ENCODE measurements around the gene PER1.

PER1 gene

DNA sequence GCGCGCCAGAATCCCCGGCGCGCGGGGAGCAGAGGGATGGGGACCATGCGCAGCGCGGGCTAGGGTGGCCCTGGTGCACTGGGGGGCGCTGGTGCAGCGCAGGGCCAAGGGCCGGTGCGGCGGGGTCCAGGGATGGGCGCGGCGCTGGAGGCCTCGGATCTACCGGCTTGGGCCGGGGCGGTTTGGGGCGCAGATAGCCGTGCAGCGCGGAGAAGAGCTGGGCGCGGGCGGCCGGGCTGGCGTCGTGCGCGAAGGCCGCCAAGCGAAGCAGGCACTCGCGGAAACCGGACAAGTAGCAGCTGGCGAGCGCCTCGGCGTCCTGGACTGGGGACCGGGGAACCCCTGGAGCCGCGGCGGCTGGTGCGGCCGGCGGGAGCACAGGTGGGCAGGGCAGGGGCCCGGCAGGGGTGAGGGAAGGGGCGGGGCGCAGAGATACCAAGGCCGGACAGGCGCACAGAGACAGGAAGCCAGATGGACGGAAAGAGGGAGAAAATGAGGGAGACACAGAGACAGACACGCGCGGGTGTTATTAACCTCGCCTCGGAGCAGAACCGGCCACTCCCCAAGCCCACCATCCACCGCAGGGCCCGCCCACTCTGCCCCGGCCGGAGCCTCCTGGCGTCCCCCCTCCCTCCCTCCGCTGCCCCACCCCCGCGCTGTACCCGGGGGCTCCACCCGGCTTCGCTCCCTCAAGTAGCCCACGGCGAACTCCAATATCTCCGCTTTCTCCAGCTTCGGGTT lies 30.4 kb downstream of the PER1 start:
- peak; percentile 80 for DNase-seq
- no peak overlapping the region for H3K27ac ChIP-seq
- TF ChIP-seq, protein P1, sequence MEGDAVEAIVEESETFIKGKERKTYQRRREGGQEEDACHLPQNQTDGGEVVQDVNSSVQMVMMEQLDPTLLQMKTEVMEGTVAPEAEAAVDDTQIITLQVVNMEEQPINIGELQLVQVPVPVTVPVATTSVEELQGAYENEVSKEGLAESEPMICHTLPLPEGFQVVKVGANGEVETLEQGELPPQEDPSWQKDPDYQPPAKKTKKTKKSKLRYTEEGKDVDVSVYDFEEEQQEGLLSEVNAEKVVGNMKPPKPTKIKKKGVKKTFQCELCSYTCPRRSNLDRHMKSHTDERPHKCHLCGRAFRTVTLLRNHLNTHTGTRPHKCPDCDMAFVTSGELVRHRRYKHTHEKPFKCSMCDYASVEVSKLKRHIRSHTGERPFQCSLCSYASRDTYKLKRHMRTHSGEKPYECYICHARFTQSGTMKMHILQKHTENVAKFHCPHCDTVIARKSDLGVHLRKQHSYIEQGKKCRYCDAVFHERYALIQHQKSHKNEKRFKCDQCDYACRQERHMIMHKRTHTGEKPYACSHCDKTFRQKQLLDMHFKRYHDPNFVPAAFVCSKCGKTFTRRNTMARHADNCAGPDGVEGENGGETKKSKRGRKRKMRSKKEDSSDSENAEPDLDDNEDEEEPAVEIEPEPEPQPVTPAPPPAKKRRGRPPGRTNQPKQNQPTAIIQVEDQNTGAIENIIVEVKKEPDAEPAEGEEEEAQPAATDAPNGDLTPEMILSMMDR (IDR thresholded peaks at IDR 0.05; ENCODE audit: low read depth, low read length) = peak; percentile 80
- peaks cover 27% of the 10 kb centered on the region for H3K27me3 ChIP-seq (ENCODE audit: insufficient read depth, low read depth, severe bottlenecking)
- no peaks in the 10 kb centered on the region for H3K36me3 ChIP-seq
- H3K9me3 ChIP-seq (ENCODE audit: severe bottlenecking) = no peaks in the 10 kb centered on the region
- H3K4me3 ChIP-seq (ENCODE audit: low read depth, low read length) = peak overlapping the region; percentile 56

DNA sequence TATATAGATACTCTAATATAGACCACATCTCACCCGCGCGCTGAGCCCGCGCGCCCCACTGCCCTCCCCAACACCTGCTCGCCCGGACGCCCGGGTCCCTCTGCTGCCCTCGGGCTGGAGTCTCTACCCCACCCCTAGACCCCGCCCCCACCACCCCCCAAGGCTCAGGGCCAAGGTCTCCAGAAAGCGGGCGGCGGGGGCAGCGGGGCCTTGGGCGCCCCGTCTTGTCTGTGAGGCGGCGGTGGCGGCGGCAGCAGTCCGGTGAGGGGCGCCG lies 30.9 kb downstream of the PER1 start:
- peak overlapping the region; percentile 56 for H3K4me3 ChIP-seq (ENCODE audit: low read depth, low read length)
- TF ChIP-seq, protein P1 (IDR thresholded peaks at IDR 0.05; ENCODE audit: low read depth, low read length) = no peak
- H3K36me3 ChIP-seq = no peaks in the 10 kb centered on the region
- peaks cover 30% of the 10 kb centered on the region for H3K27me3 ChIP-seq (ENCODE audit: insufficient read depth, low read depth, severe bottlenecking)
- no peak for DNase-seq
- no peaks in the 10 kb centered on the region for H3K9me3 ChIP-seq (ENCODE audit: severe bottlenecking)
- no peak overlapping the region for H3K27ac ChIP-seq

DNA sequence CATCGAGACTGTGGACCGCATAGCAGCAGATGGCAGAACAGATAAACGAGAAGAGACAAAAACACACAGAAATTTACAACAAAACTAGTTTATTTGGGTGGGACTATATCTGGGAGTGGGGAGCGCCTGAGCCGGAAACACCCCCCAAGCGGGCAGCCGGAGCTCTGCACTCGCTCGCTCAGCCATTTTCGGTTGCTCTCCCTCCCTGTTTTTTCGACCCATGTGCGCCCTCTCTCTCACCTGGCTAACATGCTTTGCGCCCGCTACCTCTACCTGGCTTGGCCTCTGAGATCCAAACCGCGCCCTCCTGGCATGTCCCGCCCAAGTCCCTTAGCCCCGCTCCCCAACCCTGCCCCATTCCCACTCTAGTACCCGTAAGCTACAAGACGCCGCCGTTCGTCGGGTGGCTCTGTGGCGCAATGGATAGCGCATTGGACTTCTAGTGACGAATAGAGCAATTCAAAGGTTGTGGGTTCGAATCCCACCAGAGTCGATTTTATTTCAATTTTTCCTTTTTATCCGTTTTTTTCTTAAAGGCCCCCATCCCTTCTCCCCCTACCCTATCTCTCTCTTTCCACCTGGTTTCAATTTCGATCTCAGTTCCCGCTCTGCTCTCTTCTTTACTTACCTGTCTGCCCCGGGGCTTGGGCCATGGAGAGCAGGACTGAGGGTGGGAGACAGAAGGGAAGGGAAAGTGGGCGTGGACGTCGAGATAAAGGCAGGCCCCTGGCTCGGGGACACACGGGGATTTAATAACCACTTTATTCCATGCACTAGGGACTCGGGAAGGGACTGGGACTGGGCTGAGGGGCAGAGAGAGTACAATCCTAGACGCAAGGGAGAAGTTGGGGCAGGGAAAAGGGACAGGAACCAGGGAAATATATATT lies 31.4 kb downstream of the PER1 start:
- no peaks in the 10 kb centered on the region for H3K36me3 ChIP-seq
- no peaks in the 10 kb centered on the region for H3K9me3 ChIP-seq (ENCODE audit: severe bottlenecking)
- H3K4me3 ChIP-seq (ENCODE audit: low read depth, low read length) = peak overlapping the region; percentile 56
- peak; percentile 85 for DNase-seq
- peaks cover 30% of the 10 kb centered on the region for H3K27me3 ChIP-seq (ENCODE audit: insufficient read depth, low read depth, severe bottlenecking)
- no peak overlapping the region for H3K27ac ChIP-seq
- TF ChIP-seq, protein P1 (IDR thresholded peaks at IDR 0.05; ENCODE audit: low read depth, low read length) = peak; percentile 31; the same call in 1 of the 2 replicates

DNA sequence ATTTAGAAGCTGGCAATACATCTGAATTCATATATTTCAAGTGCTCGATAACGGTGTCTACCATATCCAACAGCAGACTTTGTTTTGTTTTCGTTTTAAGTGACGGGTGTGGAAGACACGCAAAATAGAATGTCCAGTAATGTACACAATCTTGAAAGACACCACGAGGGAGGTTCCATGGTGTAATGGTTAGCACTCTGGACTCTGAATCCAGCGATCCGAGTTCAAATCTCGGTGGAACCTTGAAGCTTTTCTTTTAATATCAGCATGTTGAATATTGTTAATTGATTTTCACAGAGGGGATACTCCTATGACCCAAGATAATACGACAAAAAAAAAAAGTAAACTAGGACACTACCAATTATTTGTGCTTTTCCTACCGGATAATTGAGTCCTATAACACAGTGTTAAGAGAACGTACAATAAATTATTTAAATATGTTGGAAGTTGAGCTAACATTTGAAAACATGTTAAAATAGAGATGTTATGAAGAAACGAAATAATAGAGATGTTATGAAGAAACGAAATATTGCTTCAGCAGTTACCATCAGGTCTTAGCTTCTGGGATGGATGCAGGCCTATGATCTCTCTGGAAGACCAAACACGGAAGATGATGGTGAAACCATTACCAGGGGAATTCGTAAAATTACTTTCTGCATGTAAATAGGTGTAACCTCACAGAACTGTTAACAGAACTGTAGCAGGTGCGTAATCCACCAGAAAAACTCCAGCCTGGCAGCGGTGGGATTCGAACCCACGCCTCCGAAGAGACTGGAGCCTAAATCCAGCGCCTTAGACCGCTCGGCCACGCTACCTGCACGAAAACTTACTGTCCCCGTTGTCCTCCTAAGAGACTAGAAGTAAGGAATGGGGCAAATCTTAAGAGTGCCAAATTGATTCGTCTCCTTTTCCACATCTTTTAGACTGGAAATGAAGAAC lies 32.4 kb downstream of the PER1 start:
- H3K27me3 ChIP-seq (ENCODE audit: insufficient read depth, low read depth, severe bottlenecking) = peaks cover 28% of the 10 kb centered on the region
- DNase-seq = peak; percentile 87

More for the DNA sequence above, 32.4 kb downstream of the PER1 start:
- Histone ChIP-seq H3K9me3 (ENCODE audit: severe bottlenecking) (no peaks in the 10 kb centered on the region), H3K36me3 (no peaks in the 10 kb centered on the region), H3K4me3 (ENCODE audit: low read depth, low read length) (peak overlapping the region; percentile 56), H3K27ac (0 out of 2 replicates have a peak overlapping the region, but pooled peaks have one; percentile 2)
- TF ChIP-seq, protein P1 (IDR thresholded peaks at IDR 0.05; ENCODE audit: low read depth, low read length) = no peak

Data from WERI-Rb-1 (cell line).